Measurements from ENCODE around the gene JCAD.

GRCh38 chr10:29973921-29974320, 85.5 kb downstream of the JCAD start:
- TF ChIP-seq CTCF (IDR thresholded peaks at IDR 0.05) = no peak
- TF ChIP-seq POLR2A (IDR thresholded peaks at IDR 0.05) = no peak
